HG02938 (cell line): Measurements from ENCODE around the gene PLPP1.
A peak's percentile ranks its signal among the peaks of the same experiment; 100 is the strongest.
"Not testable (repeated sequence)": the region's sequence is repeated elsewhere in the genome, so short reads cannot be mapped to it uniquely, and the experiment has no call there.

ENCODE experiments used
- ATAC-seq: cut with Tn5 transposase; IDR thresholded peaks from one replicate; pipeline ENCODE4 v1.9.1; 2021; ENCODE audit warnings: mild to moderate bottlenecking, moderate library complexity; ENCODE audit not compliant: unreplicated experiment

Gene PLPP1

GRCh38 chr5:55546947-55547346, 12.2 kb upstream of the PLPP1 start:
- ATAC-seq = no peak

DNA sequence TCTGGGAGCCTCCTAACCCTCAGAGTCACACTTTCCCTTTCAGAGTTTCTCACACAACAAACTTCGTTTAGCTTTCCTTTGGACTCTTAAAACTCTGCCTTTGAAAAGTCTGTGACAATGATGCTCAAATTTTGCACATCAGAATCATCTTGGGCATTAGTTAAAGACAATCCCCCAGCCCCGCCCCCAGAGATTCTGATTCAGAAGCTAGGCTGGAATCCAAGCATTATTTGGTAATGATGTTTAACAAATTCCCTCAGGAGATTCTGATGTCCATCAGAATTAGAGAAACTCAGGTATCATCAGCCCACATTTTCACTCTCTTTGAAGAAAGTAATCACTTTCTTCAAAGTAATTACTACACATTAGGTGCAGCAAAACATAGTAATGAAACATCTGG, 9.6 kb upstream of the PLPP1 start:
- ATAC-seq = no peak

DNA sequence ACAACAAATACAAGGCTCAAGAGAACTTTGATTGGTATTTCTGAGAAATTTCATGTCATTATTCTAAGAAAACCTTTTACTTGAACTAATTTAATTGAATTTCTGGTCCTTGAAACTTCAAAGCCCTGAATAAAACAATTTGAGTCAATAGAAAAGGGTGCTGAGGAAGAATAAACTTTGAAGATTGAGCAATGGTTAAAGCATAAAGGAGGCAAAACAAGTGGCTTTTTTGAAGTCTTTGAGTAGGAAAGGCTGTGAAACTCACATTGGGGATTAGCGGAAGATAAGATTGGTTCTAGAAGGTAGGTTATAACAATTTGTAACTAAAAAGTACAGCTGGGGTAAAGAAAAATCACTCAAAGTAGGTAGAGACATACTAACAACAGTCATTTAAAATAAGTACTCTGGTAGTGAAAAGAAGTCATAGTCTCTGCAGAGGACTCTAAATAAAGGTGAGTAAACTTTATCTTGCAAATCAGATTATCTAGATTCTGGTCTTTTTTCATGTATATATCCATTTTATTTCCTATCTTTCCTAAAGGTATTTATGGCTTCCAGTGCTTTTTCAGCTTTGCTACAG, 6.4 kb upstream of the PLPP1 start:
- no peak for ATAC-seq

DNA sequence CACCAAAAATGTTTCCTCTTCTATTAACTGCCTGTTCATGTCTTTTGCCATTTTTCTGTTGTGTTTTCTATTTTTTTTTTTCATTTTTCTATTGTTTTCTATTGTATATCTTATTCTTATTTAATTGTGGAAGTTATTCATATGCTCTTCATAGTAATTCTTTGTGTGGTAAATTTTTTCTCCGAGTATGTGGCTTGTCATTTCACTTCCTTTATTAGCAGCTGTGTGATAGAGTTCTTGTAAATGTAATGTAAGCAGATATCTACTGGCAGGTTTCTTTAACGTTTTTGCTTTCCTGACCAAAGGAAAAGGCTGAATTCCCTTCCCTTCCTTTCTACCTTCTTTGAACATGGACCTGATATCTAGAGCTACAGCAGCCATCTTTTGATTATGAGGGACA, 5.8 kb upstream of the PLPP1 start:
- ATAC-seq = no peak

GRCh38 chr5:55540024-55540423, 5.3 kb upstream of the PLPP1 start:
- no peak for ATAC-seq

- ATAC-seq = no peak
Observed at GRCh38 chr5:55538661-55539060, 3.9 kb upstream of the PLPP1 start.

GRCh38 chr5:55537315-55537714, 2.6 kb upstream of the PLPP1 start:
- ATAC-seq = not testable (repeated sequence)

- ATAC-seq = peak; percentile 9
Observed at GRCh38 chr5:55535199-55535905, 588 bp upstream of the PLPP1 start.

GRCh38 chr5:55533521-55534435, 986 bp downstream of the PLPP1 start:
- peak; percentile 49 for ATAC-seq

- ATAC-seq = no peak
Observed at GRCh38 chr5:55530669-55531068, 4.1 kb downstream of the PLPP1 start.

GRCh38 chr5:55524816-55525215, 9.9 kb downstream of the PLPP1 start:
- ATAC-seq = no peak

GRCh38 chr5:55523293-55523692, 11.5 kb downstream of the PLPP1 start:
- ATAC-seq = no peak

DNA sequence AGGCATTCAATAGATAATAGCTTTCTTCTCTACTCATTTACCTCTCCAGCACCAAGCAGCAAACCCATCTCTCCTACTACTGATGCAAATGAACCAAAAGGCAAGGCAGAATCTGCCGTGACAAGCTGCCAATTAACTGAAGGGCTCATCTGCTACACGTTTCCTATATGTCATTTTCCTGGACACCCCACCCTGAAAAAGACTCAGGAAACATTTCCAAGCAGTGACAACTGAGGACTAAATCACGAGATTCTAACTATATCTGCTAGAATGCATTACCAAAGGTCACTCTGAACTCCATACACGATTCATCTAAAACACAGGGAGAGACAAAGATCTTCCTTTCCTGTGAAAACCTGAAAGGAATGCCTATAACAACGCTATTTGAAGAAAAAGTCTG, 12.9 kb downstream of the PLPP1 start:
- no peak for ATAC-seq

GRCh38 chr5:55520117-55520839, 14.5 kb downstream of the PLPP1 start:
- ATAC-seq = no peak

- ATAC-seq = no peak
Observed at GRCh38 chr5:55518831-55519390, 15.9 kb downstream of the PLPP1 start.

DNA sequence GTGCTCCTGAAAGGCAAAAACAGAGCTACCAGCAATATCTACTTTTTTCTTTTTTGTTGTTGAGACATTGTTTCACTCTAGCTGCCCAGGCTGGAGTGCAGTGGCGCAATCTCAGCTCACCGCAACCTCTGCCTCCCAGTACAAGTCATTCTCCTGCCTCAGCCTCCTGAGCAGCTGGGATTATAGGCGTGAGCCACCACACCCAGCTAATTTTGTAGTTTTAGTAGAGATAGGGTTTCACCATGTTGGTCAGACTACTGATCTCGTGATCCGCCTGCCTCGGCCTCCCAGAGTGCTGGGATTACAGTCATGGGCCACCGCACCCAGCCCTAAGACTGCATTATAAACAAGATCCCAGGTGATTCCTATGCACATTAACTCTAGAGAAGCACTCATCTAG, 17.0 kb downstream of the PLPP1 start:
- ATAC-seq = no peak

GRCh38 chr5:55511010-55511409, 23.8 kb downstream of the PLPP1 start:
- no peak for ATAC-seq

DNA sequence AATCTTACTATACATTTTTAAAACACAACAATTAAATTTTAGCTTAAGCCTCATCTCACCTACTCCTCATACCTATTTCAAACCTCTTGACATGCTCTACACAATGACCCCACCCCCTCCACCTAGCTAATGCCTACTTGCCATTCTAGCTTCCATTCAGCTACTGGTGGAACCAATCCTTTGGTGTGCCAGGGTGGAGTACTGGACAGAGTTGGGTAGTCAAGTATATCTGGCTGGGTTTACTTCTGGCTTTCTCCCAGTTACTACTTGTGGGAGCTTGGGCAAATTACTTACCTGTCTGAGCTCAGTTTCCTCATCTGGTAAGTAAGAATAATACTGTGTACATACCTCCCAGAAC, 24.3 kb downstream of the PLPP1 start:
- no peak for ATAC-seq

DNA sequence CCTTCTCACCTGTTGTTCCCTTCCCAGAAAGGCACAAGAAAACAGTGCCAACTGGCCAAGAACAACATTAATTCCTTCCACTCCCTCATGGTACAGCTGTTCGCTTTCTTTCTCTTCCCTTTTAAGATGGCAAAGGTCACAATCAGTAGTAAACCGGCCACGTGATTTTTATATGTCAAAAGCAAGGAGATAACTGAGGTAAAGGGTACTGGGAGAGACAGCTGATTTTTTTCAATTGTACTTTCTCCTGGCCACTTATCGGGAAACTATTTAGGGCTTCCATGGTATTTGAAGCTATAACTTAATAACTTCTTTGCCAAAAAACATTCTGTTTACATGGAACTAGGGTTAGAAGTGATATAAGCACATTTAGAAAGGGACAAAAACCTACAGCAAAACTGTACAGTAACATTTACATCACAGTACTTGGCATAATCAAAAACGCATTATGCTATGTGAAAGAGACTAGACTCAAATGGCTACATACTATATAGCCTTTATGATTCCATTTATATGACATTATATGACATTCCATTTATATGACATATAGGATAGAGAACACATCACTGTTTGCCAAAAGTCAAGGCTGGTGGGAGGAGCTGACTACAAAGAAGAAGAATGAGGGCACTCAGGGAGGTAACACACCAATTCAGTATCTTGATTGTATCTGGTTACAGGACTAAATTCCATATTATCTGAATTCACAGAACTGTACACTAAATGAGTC, 24.8 kb downstream of the PLPP1 start:
- no peak for ATAC-seq

GRCh38 chr5:55509097-55509496, 25.7 kb downstream of the PLPP1 start:
- no peak for ATAC-seq
